HG02678 (cell line): ENCODE measurements around the gene PRSS12.
"Not testable (repeated sequence)": the region's sequence is repeated elsewhere in the genome, so short reads cannot be mapped to it uniquely, and the experiment has no call there.

Experiments used
- ATAC-seq: cut with Tn5 transposase; IDR thresholded peaks from one replicate; pipeline ENCODE4 v1.9.1; 2021; ENCODE audit warnings: mild to moderate bottlenecking, moderate library complexity; ENCODE audit not compliant: unreplicated experiment

PRSS12 gene

DNA sequence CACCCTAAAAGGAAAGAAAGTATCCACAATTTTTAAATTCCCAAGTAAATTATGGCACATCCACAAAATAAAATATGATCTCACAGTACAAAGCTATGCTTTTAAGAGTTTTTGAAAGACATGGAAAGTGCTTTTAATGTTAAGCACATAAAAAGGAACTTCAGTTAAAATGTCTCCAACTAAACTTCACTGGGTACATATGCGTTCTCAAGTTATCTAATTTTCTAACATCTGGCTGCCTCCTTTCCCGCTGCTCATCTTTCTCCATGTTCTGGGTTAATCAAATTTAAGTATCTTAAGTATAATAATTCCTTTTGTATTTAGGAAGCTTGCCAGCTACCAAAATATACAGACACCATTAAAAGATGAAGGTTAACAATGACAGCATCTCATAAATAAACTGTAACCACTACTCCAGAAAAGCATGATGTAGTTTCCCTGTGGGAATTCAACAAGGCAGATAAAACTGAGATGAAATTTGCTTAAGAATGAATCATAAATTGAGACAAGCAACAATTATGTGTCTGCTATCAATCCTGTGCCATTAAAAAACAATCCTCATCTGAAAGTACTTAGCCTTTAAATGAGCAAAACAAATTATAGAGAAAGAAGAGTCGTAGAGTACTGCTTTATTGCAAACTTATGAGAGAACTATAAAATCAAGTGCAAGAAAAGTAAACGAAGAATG, 25.1 kb downstream of the PRSS12 start:
- no peak for ATAC-seq

DNA sequence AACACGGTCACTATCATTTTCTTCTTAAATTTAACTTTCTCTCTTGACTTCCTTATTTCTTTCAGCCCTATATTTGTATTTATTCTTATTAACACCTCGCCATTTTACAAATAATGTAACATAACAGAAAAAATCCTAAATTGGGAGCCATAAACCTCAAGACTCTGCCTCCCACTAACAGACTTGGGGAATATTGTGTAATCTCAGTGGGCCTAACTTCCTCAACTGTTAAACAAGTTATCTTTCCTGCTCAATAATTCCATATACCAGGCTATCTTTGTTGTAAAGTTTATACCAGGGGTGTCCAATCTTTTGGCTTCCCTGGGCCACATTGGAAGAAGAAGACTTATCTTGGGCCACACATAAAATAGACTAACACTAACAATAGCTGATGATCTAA, 26.2 kb downstream of the PRSS12 start:
- no peak for ATAC-seq

DNA sequence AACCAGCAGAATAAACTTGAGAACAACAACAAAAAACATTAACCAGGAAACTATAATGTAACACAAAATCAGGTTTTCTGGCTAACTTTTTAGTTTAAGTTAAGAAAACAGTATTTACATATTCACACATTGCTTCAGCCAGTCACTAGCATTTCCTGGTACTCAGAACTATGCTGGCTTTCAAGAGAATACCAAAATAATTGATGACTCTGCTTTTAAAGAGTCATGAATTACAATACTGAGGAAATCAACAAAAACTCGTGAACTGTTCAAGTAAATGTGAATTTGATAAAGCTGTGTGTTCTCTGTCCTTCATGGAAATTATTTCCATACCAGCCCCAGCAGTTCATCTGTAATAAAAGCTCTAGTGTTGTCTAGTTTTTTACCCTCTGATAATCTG, 27.4 kb downstream of the PRSS12 start:
- ATAC-seq = no peak

- no peak for ATAC-seq
Measured at GRCh38 chr4:118322831-118323502, 29.8 kb downstream of the PRSS12 start.

- no peak for ATAC-seq
Measured at GRCh38 chr4:118318931-118319330, 33.9 kb downstream of the PRSS12 start.

- ATAC-seq = no peak
Measured at GRCh38 chr4:118317691-118318090, 35.1 kb downstream of the PRSS12 start.

GRCh38 chr4:118314221-118314620, 38.6 kb downstream of the PRSS12 start:
- ATAC-seq = no peak

- no peak for ATAC-seq
Measured at GRCh38 chr4:118313098-118313497, 39.7 kb downstream of the PRSS12 start.

DNA sequence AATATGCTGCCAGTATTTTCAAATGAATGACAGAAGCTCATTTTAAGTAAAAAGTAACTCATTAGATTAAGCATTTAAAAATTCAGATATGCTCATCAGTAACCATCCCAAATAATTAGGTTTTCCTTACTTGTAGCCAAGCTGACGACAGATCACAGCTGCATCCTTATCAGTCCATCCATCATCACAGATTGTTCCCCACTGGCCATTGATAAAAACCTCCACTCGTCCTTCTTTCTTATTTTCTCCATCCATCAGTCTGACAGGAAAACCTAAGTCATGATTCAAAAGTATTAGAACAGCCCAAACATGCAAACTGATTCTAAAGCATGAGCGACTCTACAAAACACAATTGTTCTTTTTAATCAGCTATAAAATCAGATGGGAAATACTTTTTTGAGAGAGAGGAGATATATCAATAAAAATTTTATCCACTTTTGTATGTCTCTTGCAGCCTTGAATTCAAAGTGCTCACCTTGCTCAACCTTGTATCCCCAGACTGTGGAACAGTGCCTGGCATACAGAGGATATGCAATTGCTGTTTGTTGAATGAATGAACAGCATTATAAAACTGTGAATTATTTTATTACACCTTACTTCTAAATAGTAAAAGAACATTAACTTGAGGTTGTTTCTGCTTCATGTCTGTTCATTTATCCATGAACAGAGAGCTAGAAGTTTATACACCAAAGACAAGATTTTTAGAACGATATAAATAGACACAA, 44.3 kb downstream of the PRSS12 start:
- ATAC-seq = no peak

DNA sequence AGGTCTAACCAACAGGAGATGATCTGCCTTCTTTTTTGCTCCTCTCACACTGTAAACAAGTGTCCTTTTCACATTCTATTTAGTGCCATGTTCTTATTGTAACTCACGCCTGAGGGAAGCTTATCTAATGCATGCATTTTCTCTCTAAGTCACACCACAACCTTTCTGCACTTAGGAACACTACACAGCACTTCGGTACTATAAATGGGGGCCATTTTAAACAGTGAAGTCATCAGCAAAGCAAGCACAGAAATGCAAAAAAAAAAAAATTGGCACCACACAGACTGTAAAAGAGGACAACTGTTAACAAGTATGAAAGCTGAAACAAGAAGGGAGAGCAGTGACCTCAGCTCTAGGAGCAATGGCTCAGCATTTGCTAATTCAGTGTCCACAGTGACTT, 45.2 kb downstream of the PRSS12 start:
- ATAC-seq = no peak

DNA sequence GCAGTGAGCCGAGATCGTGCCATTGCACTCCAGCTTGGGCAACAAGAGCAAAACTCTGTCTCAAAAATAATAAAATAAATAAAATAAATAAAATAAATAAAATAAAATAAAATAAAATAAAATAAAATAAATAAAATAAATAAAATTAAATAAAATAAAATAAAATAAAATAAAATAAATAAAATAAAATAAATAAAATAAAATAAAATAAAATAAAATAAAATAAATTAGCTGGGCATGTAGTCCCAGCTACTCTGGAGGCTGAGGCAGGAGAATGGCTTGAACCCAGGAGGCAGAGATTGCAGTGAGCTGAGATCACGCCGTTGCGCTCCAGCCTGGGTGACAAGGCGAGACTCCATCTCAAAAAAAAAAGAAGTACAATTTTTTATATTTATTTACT, 53.2 kb downstream of the PRSS12 start:
- not testable (repeated sequence) for ATAC-seq

GRCh38 chr4:118296729-118297128, 56.1 kb downstream of the PRSS12 start:
- ATAC-seq = no peak

DNA sequence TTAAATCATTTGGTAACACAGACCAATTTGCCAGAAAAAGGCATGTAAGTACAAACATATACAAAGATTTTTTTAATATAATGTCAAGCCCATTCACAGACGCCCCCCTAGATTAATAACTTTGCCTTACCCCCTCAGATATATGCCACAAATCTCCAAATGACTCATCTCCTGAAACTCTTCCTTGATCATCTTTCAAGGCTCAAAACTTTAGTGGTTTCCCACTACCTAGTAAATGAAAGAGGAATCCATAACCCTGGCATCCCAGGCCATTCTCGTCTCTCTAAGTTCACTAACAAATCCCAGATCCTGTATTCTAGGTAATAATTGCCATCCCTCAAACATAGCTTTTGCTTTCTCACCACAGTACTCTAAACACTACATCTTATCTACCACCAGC, 61.9 kb downstream of the PRSS12 start:
- ATAC-seq = no peak

GRCh38 chr4:118289794-118290193, 63.0 kb downstream of the PRSS12 start:
- ATAC-seq = no peak

DNA sequence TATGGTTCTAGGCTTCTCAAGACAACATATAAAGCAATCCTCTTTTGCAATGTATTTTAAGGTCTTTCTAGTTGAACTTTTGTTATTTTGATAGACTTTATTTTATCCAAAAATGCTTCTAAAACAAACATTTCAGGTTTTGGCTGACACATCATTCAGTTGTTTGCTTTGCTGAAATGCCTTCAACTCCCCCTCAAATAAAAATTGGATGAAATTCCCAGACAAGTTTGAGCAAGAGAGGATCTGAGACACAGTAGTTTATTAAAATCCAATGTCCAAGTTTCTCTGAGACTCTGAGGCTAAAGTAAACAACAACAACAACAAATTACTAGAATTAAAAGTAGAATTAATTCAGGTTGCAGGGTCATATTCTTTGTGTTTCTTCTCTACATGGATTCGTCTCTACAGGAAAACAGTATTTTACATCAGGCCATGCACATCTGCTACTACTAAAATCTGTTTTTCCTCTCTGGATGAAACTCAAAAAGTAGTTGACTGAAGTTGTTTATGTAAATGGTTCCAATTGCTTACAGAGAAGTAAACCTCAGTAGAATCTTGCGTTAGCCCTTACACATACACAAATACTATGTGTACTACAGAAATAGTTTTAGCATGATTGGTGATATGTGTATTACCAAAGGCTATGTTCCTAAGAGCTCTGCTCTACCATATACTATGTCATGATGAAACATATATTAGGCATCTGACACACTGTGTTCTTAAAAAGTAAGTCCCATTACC, 64.9 kb downstream of the PRSS12 start:
- ATAC-seq = no peak

GRCh38 chr4:118286685-118287084, 66.1 kb downstream of the PRSS12 start:
- ATAC-seq = no peak

GRCh38 chr4:118285931-118286330, 66.9 kb downstream of the PRSS12 start:
- ATAC-seq = no peak

DNA sequence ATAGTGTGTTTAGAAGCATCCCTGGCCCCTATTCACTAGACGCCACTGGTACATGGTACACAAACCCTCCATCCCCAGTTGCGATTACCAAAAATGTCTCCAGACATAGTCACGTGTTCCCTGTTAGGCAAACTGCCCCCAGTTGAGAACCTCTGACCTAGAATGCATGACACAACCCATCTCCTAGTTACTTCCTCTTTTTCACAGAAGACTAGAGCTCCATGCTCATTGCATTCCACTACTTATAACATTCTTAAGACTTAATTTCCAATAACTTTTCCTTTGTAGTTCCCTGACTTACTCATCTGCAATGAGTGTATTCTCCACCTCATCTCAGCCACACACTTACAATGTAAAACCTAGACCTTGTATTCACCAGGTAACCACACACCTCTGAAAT, 68.6 kb downstream of the PRSS12 start:
- ATAC-seq = peak; percentile 40

DNA sequence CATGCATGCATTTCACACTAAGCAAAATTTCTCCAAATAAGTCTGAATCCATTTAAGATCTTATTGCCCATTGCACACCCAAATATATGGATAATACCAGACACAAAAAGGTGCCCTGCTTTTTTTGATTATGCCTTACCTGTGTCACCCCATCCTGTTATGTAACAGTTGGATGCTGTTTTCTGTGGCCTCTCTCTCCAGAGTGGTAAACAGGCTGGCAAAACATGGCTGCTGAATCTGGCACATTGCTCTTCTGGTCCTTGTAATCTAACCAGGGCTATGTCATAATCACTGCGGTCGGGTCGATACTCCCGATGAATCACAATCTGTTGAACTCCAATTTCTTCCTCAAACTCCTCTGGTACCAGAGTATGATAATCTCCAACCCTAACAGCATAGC, 70.1 kb downstream of the PRSS12 start:
- no peak for ATAC-seq

DNA sequence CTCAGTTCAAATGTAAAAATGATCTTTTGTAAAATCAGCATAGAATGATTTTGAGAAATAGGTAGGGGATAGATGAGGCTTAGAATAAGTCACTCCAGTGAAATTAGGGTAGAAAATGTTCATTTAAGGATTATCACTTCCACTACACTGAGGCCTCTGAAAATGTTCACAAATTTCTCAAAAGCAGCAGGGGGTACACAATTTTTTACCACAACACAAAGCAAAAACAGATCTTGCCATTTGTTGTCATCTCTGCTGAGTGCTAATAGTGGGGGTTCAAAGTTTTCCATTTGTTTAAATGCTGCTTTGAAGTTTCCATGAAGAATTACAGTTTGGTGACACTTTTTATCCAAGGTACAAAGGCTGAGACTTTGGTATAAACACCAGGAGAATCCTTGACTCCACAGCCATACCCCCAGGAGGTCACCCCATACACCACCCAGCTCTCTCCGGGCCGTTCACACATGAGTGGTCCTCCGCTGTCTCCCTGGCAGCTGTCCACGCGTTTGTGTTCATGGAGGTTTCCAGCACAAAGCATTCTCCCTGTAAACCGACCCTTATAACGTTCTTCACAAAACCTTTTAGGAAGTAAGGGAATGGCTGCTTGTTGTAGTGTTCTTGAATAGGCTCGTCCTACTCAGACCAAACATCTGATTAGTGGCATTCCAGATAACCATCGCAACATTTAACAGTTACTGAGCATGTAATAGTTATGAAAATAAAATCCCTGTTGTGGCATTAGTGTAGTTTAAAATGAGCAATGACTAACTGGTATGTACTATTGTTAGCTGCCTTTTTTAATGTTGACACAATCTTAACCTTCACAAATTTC, 71.0 kb downstream of the PRSS12 start:
- ATAC-seq = no peak
